ENCODE data around the gene CEP68.
"Not testable (repeated sequence)": the region's sequence is repeated elsewhere in the genome, so short reads cannot be mapped to it uniquely, and the experiment has no call there.

Gene CEP68

DNA sequence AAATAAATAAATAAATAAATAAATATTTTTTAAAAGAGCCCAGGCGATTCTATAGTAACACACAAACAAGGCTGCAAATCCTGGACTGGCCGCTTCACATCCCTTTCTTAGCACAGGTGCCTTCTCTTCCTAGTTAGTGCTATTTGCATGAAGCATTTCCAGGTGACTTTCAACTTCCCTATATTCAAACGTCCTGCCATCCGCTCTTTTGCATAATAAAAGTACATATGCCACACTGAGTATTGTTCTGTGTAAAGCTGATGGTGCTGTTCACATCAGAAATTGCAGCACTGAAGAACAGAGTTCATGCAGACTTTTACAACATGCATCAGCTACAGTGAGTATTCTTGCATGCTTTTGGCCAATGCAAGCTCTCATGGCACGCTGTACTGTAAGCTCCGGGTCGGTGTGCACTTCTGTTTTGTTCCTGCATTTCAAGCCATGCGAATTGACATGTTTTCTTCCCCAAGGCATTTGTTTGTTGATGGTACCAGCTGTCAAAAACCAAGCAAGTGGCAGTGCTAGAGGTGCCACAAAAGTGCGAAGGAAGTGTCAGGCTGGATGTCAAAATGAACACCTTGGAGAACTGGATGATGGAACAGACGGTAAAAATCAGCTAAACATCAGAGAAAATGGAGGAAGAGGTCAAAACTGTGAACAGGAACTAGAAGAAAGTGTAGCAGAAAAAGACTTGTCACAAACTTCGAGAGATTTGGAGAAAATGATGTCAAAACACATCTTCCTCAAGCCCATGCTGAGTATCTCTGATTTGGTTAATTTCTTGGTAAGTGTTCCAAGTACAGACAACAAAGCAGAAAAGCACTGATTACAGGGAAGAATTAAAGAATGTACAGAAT lies 25.5 kb upstream of the CEP68 start:
- DNase-seq (ENCODE audit: low spot score) = no peak
- TF ChIP-seq, protein P1, sequence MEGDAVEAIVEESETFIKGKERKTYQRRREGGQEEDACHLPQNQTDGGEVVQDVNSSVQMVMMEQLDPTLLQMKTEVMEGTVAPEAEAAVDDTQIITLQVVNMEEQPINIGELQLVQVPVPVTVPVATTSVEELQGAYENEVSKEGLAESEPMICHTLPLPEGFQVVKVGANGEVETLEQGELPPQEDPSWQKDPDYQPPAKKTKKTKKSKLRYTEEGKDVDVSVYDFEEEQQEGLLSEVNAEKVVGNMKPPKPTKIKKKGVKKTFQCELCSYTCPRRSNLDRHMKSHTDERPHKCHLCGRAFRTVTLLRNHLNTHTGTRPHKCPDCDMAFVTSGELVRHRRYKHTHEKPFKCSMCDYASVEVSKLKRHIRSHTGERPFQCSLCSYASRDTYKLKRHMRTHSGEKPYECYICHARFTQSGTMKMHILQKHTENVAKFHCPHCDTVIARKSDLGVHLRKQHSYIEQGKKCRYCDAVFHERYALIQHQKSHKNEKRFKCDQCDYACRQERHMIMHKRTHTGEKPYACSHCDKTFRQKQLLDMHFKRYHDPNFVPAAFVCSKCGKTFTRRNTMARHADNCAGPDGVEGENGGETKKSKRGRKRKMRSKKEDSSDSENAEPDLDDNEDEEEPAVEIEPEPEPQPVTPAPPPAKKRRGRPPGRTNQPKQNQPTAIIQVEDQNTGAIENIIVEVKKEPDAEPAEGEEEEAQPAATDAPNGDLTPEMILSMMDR (IDR thresholded peaks at IDR 0.05; ENCODE audit: extremely low read depth, insufficient read depth, missing control alignments) = no peak
- in situ Hi-C loops (cut with MboI; ENCODE audit: low pct_unique_long_range_greater_than_20kb, low sequenced_read_pairs, unreplicated experiment) = loop anchor here (25.0 kb wide), 3 partner anchors 118 to 693 kb away; no protein-coding TSS in a partner anchor

DNA sequence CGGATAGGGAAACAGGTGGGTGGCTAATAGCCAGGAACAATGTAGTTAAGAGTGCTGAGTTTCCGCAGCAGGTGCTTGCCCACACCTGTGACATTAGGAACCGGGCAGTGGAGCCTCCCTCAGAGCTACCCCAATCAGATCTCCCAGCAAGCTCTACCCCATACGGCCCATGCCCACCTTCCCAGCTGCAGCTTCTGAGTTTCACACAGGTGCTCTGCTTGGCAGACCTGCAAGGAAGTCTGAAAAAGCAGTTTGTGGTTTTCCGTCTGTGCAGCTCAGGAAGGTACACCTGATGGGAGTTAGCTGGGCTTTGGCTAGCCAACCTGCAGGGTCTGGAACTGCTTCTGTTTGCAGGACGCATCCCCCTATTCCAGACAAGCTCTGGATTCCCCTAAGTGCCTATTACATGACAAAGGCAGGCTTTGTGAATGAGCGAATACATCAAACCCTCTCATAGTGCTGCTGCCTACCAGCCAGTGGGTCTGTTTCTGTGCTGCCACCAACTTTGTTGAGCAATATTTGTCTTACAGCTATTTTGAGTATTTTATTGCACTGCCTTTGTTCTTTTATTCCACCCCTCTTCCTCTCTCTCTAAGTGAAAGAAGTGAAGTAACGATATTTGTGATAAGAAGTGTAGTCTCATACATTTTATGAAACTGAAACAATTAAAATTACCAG lies 24.7 kb upstream of the CEP68 start:
- TF ChIP-seq, protein P1 (IDR thresholded peaks at IDR 0.05; ENCODE audit: extremely low read depth, insufficient read depth, missing control alignments) = no peak
- no peak for DNase-seq (ENCODE audit: low spot score)
- in situ Hi-C loops (cut with MboI; ENCODE audit: low pct_unique_long_range_greater_than_20kb, low sequenced_read_pairs, unreplicated experiment) = loop anchor here (25.0 kb wide), 3 partner anchors 119 to 694 kb away; no protein-coding TSS in a partner anchor

DNA sequence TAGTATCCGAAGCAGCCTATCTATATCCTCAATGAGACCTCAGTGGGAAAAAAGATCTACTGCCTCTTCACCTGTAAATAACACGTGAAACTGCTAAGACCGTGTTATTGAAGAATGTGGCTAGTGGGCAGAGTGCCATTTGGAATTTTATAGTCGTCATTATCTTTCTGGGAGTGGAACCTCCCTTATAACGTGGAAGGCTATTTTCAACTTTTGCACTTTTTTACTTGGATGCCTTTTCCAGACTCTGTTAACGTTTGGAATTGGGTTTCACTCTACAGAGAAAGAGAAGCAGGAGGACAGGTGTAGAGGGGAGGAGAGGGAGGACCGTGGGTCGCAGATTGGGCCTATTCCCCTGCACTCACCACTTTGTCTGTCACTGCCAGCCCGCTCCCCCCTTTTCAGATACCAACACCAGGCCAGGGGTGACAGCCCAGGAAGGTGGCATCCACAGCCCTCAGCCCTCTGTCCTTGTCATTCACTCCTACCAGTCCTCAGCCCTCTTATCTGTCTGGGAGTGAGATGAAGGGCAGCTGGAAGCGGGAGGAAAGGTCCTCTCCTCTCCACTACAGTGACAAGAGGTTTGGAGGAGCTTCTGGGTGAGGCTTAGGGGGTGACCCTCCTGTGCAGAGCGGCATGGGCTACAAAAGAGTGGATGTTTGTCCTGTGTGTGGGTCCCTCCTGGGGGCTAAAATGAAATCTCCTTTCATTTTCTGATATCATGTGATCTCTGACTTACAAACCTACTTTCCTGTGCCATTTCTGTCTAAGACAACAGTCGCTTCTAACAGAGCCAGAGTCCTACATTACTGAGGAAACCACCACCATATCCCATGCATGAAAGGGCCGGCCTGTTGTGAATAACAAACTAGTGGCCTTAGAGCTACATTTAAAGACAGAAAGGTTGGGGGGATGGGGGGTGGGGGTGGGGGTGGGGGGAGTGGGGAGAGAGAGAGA lies 23.9 kb upstream of the CEP68 start:
- no peak for DNase-seq (ENCODE audit: low spot score)
- in situ Hi-C loops (cut with MboI; ENCODE audit: low pct_unique_long_range_greater_than_20kb, low sequenced_read_pairs, unreplicated experiment) = loop anchor here (25.0 kb wide), 3 partner anchors 120 to 695 kb away; no protein-coding TSS in a partner anchor

DNA sequence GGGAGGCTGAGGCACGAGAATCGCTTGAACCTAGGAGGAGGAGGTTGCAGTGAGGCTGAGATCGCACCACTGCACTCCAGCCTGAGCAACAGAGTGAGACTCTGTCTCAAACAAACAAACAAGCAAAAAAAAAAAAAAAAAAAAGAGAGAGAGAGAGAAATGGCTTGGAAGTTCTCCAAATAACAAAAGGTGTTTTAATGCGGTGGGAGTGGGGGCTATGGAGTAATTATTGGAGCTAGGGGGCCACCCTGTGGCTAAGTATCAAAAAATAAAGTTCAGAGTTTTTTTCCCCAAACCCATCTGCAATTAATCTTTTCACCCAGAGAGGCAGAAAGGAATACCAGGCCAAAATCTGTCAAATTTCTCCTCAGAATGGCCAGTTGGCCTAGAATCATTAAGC lies 23.0 kb upstream of the CEP68 start:
- in situ Hi-C loops (cut with MboI; ENCODE audit: low pct_unique_long_range_greater_than_20kb, low sequenced_read_pairs, unreplicated experiment) = loop anchor here (25.0 kb wide), 3 partner anchors 121 to 696 kb away; no protein-coding TSS in a partner anchor
- no peak for DNase-seq (ENCODE audit: low spot score)
- TF ChIP-seq, protein P1 (IDR thresholded peaks at IDR 0.05; ENCODE audit: extremely low read depth, insufficient read depth, missing control alignments) = peak; percentile 25

More for the DNA sequence above, 23.9 kb upstream of the CEP68 start:
- TF ChIP-seq, protein P1 (IDR thresholded peaks at IDR 0.05; ENCODE audit: extremely low read depth, insufficient read depth, missing control alignments) = no peak

DNA sequence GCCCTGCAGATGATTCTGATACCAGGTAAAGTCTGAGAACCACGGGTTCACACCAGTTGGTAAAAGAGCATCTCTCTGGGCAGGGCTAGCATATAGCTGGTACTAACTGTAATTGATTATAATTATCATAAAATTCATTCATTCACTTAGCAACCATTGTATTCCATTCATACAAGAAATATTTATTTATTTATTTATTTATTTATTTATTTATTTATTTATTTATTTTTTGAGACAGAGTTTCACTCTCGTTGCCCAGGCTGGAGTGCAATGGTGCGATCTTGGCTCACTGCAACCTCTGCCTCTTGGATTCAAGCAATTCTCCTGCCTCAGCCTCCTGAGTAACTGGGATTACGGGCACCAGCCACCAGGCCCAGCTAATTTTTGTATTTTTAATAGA lies 22.5 kb upstream of the CEP68 start:
- not testable (repeated sequence) for DNase-seq (ENCODE audit: low spot score)
- in situ Hi-C loops (cut with MboI; ENCODE audit: low pct_unique_long_range_greater_than_20kb, low sequenced_read_pairs, unreplicated experiment) = loop anchor here (25.0 kb wide), 3 partner anchors 121 to 696 kb away; no protein-coding TSS in a partner anchor

DNA sequence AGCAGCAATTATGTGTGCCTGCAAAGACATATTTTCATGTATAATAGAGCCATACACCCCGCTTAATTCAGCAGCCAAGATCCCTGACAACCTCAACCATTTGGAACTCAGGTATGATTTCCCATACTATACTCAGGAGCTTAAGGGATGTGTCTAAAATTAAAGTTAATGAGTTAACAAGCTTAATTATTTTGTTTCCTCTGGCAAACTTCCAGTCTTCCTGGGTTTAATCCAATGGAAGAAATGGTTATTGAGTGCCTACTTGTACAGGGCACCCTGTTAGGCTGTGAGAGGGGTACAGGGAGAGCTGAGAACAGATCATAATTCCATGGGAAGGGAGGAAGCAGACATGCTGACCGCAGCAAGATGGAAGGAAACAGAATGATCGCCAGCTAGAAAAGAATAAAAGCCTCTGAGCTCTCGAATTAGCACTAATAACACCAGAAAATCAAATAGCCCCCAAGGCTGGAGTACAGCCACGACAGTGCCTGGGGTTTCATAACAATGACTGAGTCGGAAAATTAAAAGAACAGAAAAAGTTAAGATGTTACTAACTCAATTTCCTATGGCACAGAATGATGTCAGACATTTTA lies 20.8 kb upstream of the CEP68 start:
- TF ChIP-seq, protein P1 (IDR thresholded peaks at IDR 0.05; ENCODE audit: extremely low read depth, insufficient read depth, missing control alignments) = no peak
- no peak for DNase-seq (ENCODE audit: low spot score)
- in situ Hi-C loops (cut with MboI; ENCODE audit: low pct_unique_long_range_greater_than_20kb, low sequenced_read_pairs, unreplicated experiment) = loop anchor here (25.0 kb wide), 3 partner anchors 123 to 698 kb away; no protein-coding TSS in a partner anchor
